Fibroblast of lung (primary cell): ENCODE data around the gene CASQ2.

Experiments used
- CTCF ChIP-seq, 2 donors: IDR thresholded peaks in 1 of 2; conservative IDR thresholded peaks in 1 of 2; 1 replicate in 1 of 2; 2 replicates in 1 of 2; pipeline ENCODE4 v1.5.1; 2011 to 2012; ENCODE audit warnings: low read length in 2 of 2, control low read depth in 1 of 2, inconsistent platforms in 1 of 2, low read depth in 1 of 2, mild to moderate bottlenecking in 1 of 2
- EZH2 ChIP-seq: IDR thresholded peaks from 2 replicates; pipeline ENCODE4 v1.5.1; 2012; ENCODE audit warnings: low read length, control low read depth, mild to moderate bottlenecking; ENCODE audit errors: missing control alignments

- no peak for TF ChIP-seq EZH2
- TF ChIP-seq CTCF (conservative IDR thresholded peaks at IDR 0.05 in 1 of 2, IDR thresholded peaks at IDR 0.05 in 1 of 2; ENCODE audit: low read depth in 1 of 2, low read length in 2 of 2), result no peak
These were observed 15.2 kb downstream of the CASQ2 start for GRCh38 chr1:115753361-115753760.
